SK-N-SH (cell line): ENCODE results near the gene PLA2G4B. TPM values are rescaled to one million over a fixed set of nuclear protein-coding genes. Genes with fewer than 3 reads are reported as not detected.

ENCODE experiments used
- CTCF ChIA-PET: fragments of 300-600, 350-600 bp; formaldehyde crosslinking; extraction: SDS; loops from one replicate; lab custom pipeline; 2021; lab: Yijun Ruan, JAX
- POLR2A ChIA-PET: fragments of 350-600 bp; sonication (Branson Sonifier 250); formaldehyde crosslinking; extraction: SDS; loops from one replicate; lab custom pipeline; 2020; ENCODE audit warnings: antibody characterized with exemption, inconsistent platforms; lab: Yijun Ruan, JAX
- DNase-seq: peaks from one replicate; pipeline ENCODE4 v3.0.0; 2012
- H2AFZ ChIP-seq: fragments of 200-600 bp; sonication (generic); 2 replicates; pipeline ENCODE4 v1.8.1; 2016; ENCODE audit warnings: antibody characterized with exemption, mild to moderate bottlenecking, low read depth
- H3F3A ChIP-seq: fragments of 200-600 bp; sonication (generic); replicated peaks from 2 replicates; pipeline ENCODE3; 2016; ENCODE audit warnings: antibody characterized with exemption, mild to moderate bottlenecking; ENCODE audit not compliant: insufficient read depth
- H3K27ac ChIP-seq, 2 experiments: fragments of 200-500 bp in 1 of 2; fragments of 200-600 bp in 1 of 2; sonication (Bioruptor generic) in 1 of 2; sonication (generic), shearing (Covaris generic) in 1 of 2; 2 replicates each; pipeline versions ENCODE4 v1.5.1 to v1.6.1; 2014 to 2016; ENCODE audit warnings: low read depth in 2 of 2, inconsistent platforms in 1 of 2, low read length in 1 of 2, mild to moderate bottlenecking in 1 of 2, mixed read lengths in 1 of 2
- H3K27me3 ChIP-seq: fragments of 200-600 bp; sonication (generic), shearing (Covaris generic); 2 replicates; pipeline ENCODE4 v1.6.1; 2016; ENCODE audit warnings: mixed run types; ENCODE audit not compliant: insufficient read depth
- H3K36me3 ChIP-seq, 2 experiments: fragments of 200-500 bp in 1 of 2; fragments of 200-600 bp in 1 of 2; sonication (Bioruptor generic) in 1 of 2; sonication (generic) in 1 of 2; replicated peaks in 1 of 2; 2 replicates each; pipeline versions ENCODE3 to v1.5.1; 2014 to 2016; ENCODE audit warnings: low read length in 1 of 2, mild to moderate bottlenecking in 1 of 2; ENCODE audit not compliant: insufficient read depth in 2 of 2, control insufficient read depth in 1 of 2
- H3K4me1 ChIP-seq, 2 experiments: fragments of 200-500 bp in 1 of 2; fragments of 200-600 bp in 1 of 2; sonication (Bioruptor generic) in 1 of 2; sonication (generic), shearing (Covaris generic) in 1 of 2; 2 replicates each; pipeline versions ENCODE4 v1.5.1 to v1.6.1; 2014 to 2016; ENCODE audit warnings: low read depth in 1 of 2, low read length in 1 of 2, mixed run types in 1 of 2; ENCODE audit not compliant: insufficient read depth in 2 of 2, control insufficient read depth in 1 of 2
- H3K4me2 ChIP-seq: fragments of 200-600 bp; sonication (generic), shearing (Covaris generic); 2 replicates; pipeline ENCODE4 v1.6.1; 2017; ENCODE audit warnings: mixed run types
- H3K4me3 ChIP-seq, 2 experiments: fragments of 200-500 bp in 1 of 2; fragments of 200-600 bp in 1 of 2; sonication (Bioruptor generic) in 1 of 2; sonication (generic), shearing (Covaris generic) in 1 of 2; 2 replicates each; pipeline versions ENCODE4 v1.5.1 to v1.8.1; 2014 to 2016; ENCODE audit warnings: low read depth in 2 of 2, inconsistent platforms in 1 of 2, low read length in 1 of 2, mild to moderate bottlenecking in 1 of 2, mixed read lengths in 1 of 2, moderate library complexity in 1 of 2
- H3K79me2 ChIP-seq: fragments of 200-600 bp; sonication (generic); 2 replicates; pipeline ENCODE4 v1.8.1; 2017; ENCODE audit warnings: mild to moderate bottlenecking; ENCODE audit not compliant: insufficient read depth
- H3K9ac ChIP-seq: fragments of 200-600 bp; sonication (generic); 2 replicates; pipeline ENCODE4 v1.6.1; 2017; ENCODE audit warnings: mixed run types
- H3K9me2 ChIP-seq: fragments of 200-600 bp; sonication (generic); 2 replicates; pipeline ENCODE4 v1.6.1; 2017; ENCODE audit warnings: mixed run types
- H3K9me3 ChIP-seq: fragments of 200-600 bp; sonication (generic); 2 replicates; pipeline ENCODE4 v1.6.1; 2017; ENCODE audit warnings: mixed run types, mild to moderate bottlenecking, moderate library complexity
- H4K20me1 ChIP-seq: fragments of 200-600 bp; sonication (generic); 2 replicates; pipeline ENCODE4 v1.6.1; 2017; ENCODE audit warnings: mild to moderate bottlenecking, mixed run types; ENCODE audit not compliant: insufficient read depth
- EP300 ChIP-seq, 2 experiments: IDR thresholded peaks; 2 replicates each; pipeline versions ENCODE4 v1.4.0 to v1.6.1; 2012; ENCODE audit warnings: borderline replicate concordance in 1 of 2, low read depth in 1 of 2, low read length in 1 of 2
- FOXM1 ChIP-seq: IDR thresholded peaks from 2 replicates; pipeline ENCODE4 v1.4.0; 2012; ENCODE audit warnings: low read depth, mild to moderate bottlenecking
- GABPA ChIP-seq: IDR thresholded peaks from 2 replicates; pipeline ENCODE4 v1.4.0; 2012; ENCODE audit warnings: low read depth, mild to moderate bottlenecking
- JUND ChIP-seq: IDR thresholded peaks from 2 replicates; pipeline ENCODE4 v1.4.0; 2012
- MXI1 ChIP-seq: IDR thresholded peaks from 2 replicates; pipeline ENCODE4 v1.6.1; 2012; ENCODE audit warnings: mild to moderate bottlenecking, low read depth, low read length, improper control_type of control experiment
- NRF1 ChIP-seq: IDR thresholded peaks from 2 replicates; pipeline ENCODE4 v1.6.1; 2012; ENCODE audit warnings: low read depth, mild to moderate bottlenecking, low read length
- POLR2AphosphoS5 ChIP-seq: IDR thresholded peaks from 2 replicates; pipeline ENCODE4 v1.6.1; 2012; ENCODE audit warnings: low read depth, low read length
- RAD21 ChIP-seq: IDR thresholded peaks from 2 replicates; pipeline ENCODE4 v1.6.1; 2012; ENCODE audit warnings: mild to moderate bottlenecking, low read length
- SIN3A ChIP-seq: IDR thresholded peaks from 2 replicates; pipeline ENCODE4 v1.6.1; 2012; ENCODE audit warnings: low read depth, mild to moderate bottlenecking, low read length, moderate library complexity, borderline replicate concordance
- SMC3 ChIP-seq: IDR thresholded peaks from 2 replicates; pipeline ENCODE4 v1.6.1; 2012; ENCODE audit warnings: low read depth, low read length, improper control_type of control experiment
- TCF12 ChIP-seq: IDR thresholded peaks from 2 replicates; pipeline ENCODE4 v1.4.0; 2012
- YY1 ChIP-seq: IDR thresholded peaks from 2 replicates; pipeline ENCODE4 v1.4.0; 2012; ENCODE audit warnings: low read depth, mild to moderate bottlenecking
- WGBS: methylation state at CpG from one replicate; pipeline ENCODE4 v1.1.6; 2017; ENCODE audit warnings: low lambda C conversion rate; 5-methylcytosine and 5-hydroxymethylcytosine counted together
- polyA plus RNA-seq, 3 experiments: library from polyadenylated mRNA; depleted of rRNA; stranded (reverse); fragments of >200 nt; gene quantifications; 2 replicates each; pipeline ENCODE4 v1.2.3, GENCODE V29; 2012
- TF ChIP-seq, protein P1 (sequence below): IDR thresholded peaks from 2 replicates; pipeline ENCODE4 v1.4.0; 2012; ENCODE audit warnings: low read depth
- TF ChIP-seq, protein P2 (sequence below): IDR thresholded peaks from 2 replicates; pipeline ENCODE4; 2012
- TF ChIP-seq, protein P3 (sequence below): IDR thresholded peaks from 2 replicates; pipeline ENCODE4 v1.4.0; 2012; ENCODE audit warnings: low read depth, borderline replicate concordance

PLA2G4B gene
- polyA plus RNA-seq, 1 of the 3 experiments (the other 2 are of a cell fraction) = 5.3 TPM

DNA sequence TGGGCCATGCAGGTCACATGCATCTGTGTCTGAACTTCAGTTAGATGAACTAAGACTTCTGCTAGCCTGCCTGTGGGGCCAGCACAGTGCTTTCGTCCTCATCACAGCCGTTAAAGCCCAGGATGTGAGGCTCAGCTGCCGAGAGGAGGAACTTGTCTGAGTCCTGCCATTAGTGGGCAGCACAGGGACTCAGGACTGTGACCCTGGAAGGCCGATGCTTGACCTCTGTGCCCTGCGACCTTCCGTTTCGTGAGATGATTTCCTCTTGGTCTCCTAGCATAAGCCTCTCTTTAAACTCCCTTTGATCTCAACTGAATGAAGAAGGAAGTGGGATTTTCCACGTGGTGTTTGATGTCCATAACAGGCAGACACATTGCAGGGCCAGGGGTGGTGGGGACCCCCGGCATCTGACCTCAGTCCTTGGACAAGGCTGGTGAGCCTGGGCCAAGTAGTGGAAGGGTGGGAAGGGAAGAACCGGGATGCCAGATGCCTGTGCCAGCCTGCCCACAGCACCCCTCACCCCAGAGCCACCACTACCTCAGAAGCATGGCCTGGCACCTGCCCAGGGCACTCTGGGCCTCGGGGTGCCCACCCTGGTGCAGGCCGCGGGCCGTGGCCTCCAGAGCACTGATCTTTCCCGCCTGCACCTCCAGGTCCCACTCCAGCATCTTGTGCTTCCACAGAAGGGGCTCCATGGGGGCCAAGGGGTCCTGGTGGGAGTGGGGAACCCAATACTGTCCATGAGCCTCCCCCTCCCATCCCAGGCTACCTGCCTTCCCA, 21.6 kb downstream of the PLA2G4B start:
- no peaks in the 10 kb centered on the region for H4K20me1 ChIP-seq
- no peaks in the 10 kb centered on the region for H3K9me2 ChIP-seq
- H3K4me2 ChIP-seq = no peak overlapping the region
- H2AFZ ChIP-seq = no peak overlapping the region
- H3K79me2 ChIP-seq = no peaks in the 10 kb centered on the region
- peaks cover 0 to 16% of the 10 kb centered on the region in 2 experiments; a peak in 1 of 4 replicates for H3K4me1 ChIP-seq
- POLR2A ChIA-PET = no interaction called here
- no peaks in the 10 kb centered on the region for H3K9me3 ChIP-seq
- TF ChIP-seq, protein P1, sequence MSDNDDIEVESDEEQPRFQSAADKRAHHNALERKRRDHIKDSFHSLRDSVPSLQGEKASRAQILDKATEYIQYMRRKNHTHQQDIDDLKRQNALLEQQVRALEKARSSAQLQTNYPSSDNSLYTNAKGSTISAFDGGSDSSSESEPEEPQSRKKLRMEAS = no peak
- no peak for TF ChIP-seq FOXM1
- TF ChIP-seq, all 33 proteins: peak for 0
- WGBS = 77% methylated on average over 7 of the region's 15 CpGs
- DNase-seq = no peak
- Histone ChIP-seq H3K36me3 (no peaks in the 10 kb centered on the region), H3K4me3 (no peak overlapping the region), H3K27me3 (no peaks in the 10 kb centered on the region), H3K27ac (no peak overlapping the region), H3F3A (no peaks in the 10 kb centered on the region), H3K9ac (no peak overlapping the region)
- CTCF ChIA-PET = interaction anchor here (1.7 to 2.5 kb wide), 2 partner anchors 19 to 44 kb away, joined by 3 to 15 read pairs; no protein-coding TSS in a partner anchor

DNA sequence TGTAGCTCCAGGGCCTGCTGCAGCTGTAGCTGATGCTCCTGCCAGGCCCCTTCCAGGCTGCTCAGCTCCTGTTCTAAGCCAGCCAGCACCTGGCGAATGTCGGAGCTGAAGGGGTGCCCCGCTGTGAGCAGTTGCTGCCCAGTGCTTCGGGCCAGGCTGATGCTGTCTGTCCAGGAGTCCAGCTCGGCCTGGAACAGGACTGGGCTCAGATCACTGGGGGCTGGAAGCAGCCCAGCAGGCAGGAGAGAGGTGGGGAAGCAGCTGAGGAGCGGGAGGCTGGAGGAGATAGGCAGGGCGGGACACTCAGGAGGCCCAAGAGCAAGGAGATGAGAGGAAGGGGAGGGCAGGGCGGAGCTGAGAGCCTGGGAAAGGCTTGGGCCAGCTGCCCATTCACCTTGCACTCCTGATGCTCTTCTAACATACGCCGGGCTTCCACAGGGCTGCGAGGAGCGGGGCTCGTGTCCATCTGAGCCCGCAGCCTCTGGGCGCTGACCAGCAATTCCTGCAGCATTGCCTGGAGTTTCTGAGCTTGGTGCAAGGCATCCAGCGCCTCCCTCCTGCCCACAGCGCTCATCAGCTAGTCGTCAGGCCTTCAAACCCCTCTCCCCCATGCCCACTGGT, 23.2 kb downstream of the PLA2G4B start:
- no peaks in the 10 kb centered on the region for H3K9me2 ChIP-seq
- H2AFZ ChIP-seq = no peak overlapping the region
- no peak overlapping the region for H3K9ac ChIP-seq
- H3K27me3 ChIP-seq = no peaks in the 10 kb centered on the region
- no peaks in the 10 kb centered on the region for H3K9me3 ChIP-seq
- H3K4me3 ChIP-seq = no peak overlapping the region
- ChIA-PET POLR2A (interaction anchor here (0.6 to 1.7 kb wide), 3 partner anchors 9 to 14 kb away, joined by 3 to 6 read pairs (median 3); no protein-coding TSS in a partner anchor), CTCF (interaction anchor here (1.2 to 2.5 kb wide), 3 partner anchors 18 to 304 kb away, joined by 3 to 15 read pairs (median 3); no protein-coding TSS in a partner anchor)
- H3K79me2 ChIP-seq = no peaks in the 10 kb centered on the region
- H4K20me1 ChIP-seq = no peaks in the 10 kb centered on the region
- no peaks in the 10 kb centered on the region for H3K36me3 ChIP-seq
- H3K4me1 ChIP-seq = peaks cover 0 to 30% of the 10 kb centered on the region in 2 experiments; a peak in 1 of 4 replicates
- H3K27ac ChIP-seq = peak overlapping the region in 1 of 2 experiments; percentile 28; a peak in 1 of 4 replicates
- TF ChIP-seq SMC3 (no peak), POLR2AphosphoS5 (no peak), RAD21 (no peak), EP300 (IDR thresholded peaks at IDR 0.05; ENCODE audit: borderline replicate concordance in 1 of 2, low read depth in 1 of 2, low read length in 1 of 2) (no peak), NRF1 (no peak), MXI1 (no peak), JUND (no peak), YY1 (no peak), SIN3A (no peak), GABPA (no peak), TCF12 (no peak)
- TF ChIP-seq, protein P2, sequence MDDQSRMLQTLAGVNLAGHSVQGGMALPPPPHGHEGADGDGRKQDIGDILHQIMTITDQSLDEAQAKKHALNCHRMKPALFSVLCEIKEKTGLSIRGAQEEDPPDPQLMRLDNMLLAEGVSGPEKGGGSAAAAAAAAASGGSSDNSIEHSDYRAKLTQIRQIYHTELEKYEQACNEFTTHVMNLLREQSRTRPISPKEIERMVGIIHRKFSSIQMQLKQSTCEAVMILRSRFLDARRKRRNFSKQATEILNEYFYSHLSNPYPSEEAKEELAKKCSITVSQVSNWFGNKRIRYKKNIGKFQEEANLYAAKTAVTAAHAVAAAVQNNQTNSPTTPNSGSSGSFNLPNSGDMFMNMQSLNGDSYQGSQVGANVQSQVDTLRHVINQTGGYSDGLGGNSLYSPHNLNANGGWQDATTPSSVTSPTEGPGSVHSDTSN = no peak
- TF ChIP-seq, protein P3, sequence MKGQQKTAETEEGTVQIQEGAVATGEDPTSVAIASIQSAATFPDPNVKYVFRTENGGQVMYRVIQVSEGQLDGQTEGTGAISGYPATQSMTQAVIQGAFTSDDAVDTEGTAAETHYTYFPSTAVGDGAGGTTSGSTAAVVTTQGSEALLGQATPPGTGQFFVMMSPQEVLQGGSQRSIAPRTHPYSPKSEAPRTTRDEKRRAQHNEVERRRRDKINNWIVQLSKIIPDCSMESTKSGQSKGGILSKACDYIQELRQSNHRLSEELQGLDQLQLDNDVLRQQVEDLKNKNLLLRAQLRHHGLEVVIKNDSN = no peak
- no peaks in the 10 kb centered on the region for H3F3A ChIP-seq
- DNase-seq = no peak
- 80% methylated on average over 17 of the region's 18 CpGs for WGBS
- no peak overlapping the region for H3K4me2 ChIP-seq
